ENCODE measurements around the gene DCD.

Gene DCD

GRCh38 chr12:54616933-54617680, 31.1 kb downstream of the DCD start:
- TF ChIP-seq CTCF (IDR thresholded peaks at IDR 0.05; ENCODE audit: low read depth, low read length), result no peak
- no peak for DNase-seq (ENCODE audit: low read depth, low spot score)
- in situ Hi-C loops (cut with HindIII; ENCODE audit: low sequenced_read_pairs), result no loop called here
- no peak overlapping the region for H3K4me3 ChIP-seq (ENCODE audit: low read depth, low read length)

GRCh38 chr12:54612225-54612750, 35.9 kb downstream of the DCD start:
- in situ Hi-C loops (cut with HindIII; ENCODE audit: low sequenced_read_pairs), result no loop called here
- DNase-seq (ENCODE audit: low read depth, low spot score), result no peak
- H3K4me3 ChIP-seq (ENCODE audit: low read depth, low read length), result no peak overlapping the region
- no peak for TF ChIP-seq CTCF (IDR thresholded peaks at IDR 0.05; ENCODE audit: low read depth, low read length)

GRCh38 chr12:54611715-54612149, 36.4 kb downstream of the DCD start:
- no peak for TF ChIP-seq CTCF (IDR thresholded peaks at IDR 0.05; ENCODE audit: low read depth, low read length)
- DNase-seq (ENCODE audit: low read depth, low spot score), result no peak
- no peak overlapping the region for H3K4me3 ChIP-seq (ENCODE audit: low read depth, low read length)
- in situ Hi-C loops (cut with HindIII; ENCODE audit: low sequenced_read_pairs), result no loop called here

GRCh38 chr12:54608769-54609168, 39.4 kb downstream of the DCD start:
- DNase-seq (ENCODE audit: low read depth, low spot score), result no peak
- no peak overlapping the region for H3K4me3 ChIP-seq (ENCODE audit: low read depth, low read length)
- no peak for TF ChIP-seq CTCF (IDR thresholded peaks at IDR 0.05; ENCODE audit: low read depth, low read length)
- in situ Hi-C loops (cut with HindIII; ENCODE audit: low sequenced_read_pairs), result no loop called here

- DNase-seq (ENCODE audit: low read depth, low spot score), result no peak
- in situ Hi-C loops (cut with HindIII; ENCODE audit: low sequenced_read_pairs), result no loop called here
- no peak for TF ChIP-seq CTCF (IDR thresholded peaks at IDR 0.05; ENCODE audit: low read depth, low read length)
- no peak overlapping the region for H3K4me3 ChIP-seq (ENCODE audit: low read depth, low read length)
Observed at GRCh38 chr12:54608156-54608555, 40.0 kb downstream of the DCD start.

- no peak for TF ChIP-seq CTCF (IDR thresholded peaks at IDR 0.05; ENCODE audit: low read depth, low read length)
- no peak for DNase-seq (ENCODE audit: low read depth, low spot score)
- H3K4me3 ChIP-seq (ENCODE audit: low read depth, low read length), result no peak overlapping the region
- in situ Hi-C loops (cut with HindIII; ENCODE audit: low sequenced_read_pairs), result no loop called here
Observed at GRCh38 chr12:54606556-54606955, 41.6 kb downstream of the DCD start.

All from astrocyte of the spinal cord (primary cell).